ENCODE measurements around the gene DRD2.
"Not testable (repeated sequence)": the region's sequence is repeated elsewhere in the genome, so short reads cannot be mapped to it uniquely, and the experiment has no call there.

The DRD2 gene

GRCh38 chr11:113475160-113475761, at the start of gene DRD2:
TSS of gene DRD2 (minus strand) at chr11:113475398. CDS start at chr11:113424651, 50,747 bp downstream.
- DNase-seq = no peak

GRCh38 chr11:113523906-113524305, 48.7 kb upstream of the DRD2 start:
- not testable (repeated sequence) for DNase-seq

GRCh38 chr11:113521737-113522517, 46.7 kb upstream of the DRD2 start:
- no peak for DNase-seq

GRCh38 chr11:113519989-113520613, 44.9 kb upstream of the DRD2 start:
- DNase-seq = no peak

GRCh38 chr11:113518716-113519495, 43.7 kb upstream of the DRD2 start:
- no peak for DNase-seq

GRCh38 chr11:113517361-113517760, 42.2 kb upstream of the DRD2 start:
- no peak for DNase-seq

- no peak for DNase-seq
Measured at GRCh38 chr11:113514856-113515255, 39.7 kb upstream of the DRD2 start.

GRCh38 chr11:113507341-113507740, 32.1 kb upstream of the DRD2 start:
- no peak for DNase-seq

GRCh38 chr11:113506893-113507292, 31.7 kb upstream of the DRD2 start:
- DNase-seq = no peak

- DNase-seq = no peak
Measured at GRCh38 chr11:113506461-113506860, 31.3 kb upstream of the DRD2 start.

- no peak for DNase-seq
Measured at GRCh38 chr11:113505541-113506375, 30.6 kb upstream of the DRD2 start.

- DNase-seq = no peak
Measured at GRCh38 chr11:113505046-113505445, 29.8 kb upstream of the DRD2 start.

GRCh38 chr11:113504586-113504985, 29.4 kb upstream of the DRD2 start:
- DNase-seq = no peak

- DNase-seq = no peak
Measured at GRCh38 chr11:113504071-113504470, 28.9 kb upstream of the DRD2 start.

- no peak for DNase-seq
Measured at GRCh38 chr11:113497066-113497910, 22.1 kb upstream of the DRD2 start.

- no peak for DNase-seq
Measured at GRCh38 chr11:113496026-113496651, 20.9 kb upstream of the DRD2 start.

- no peak for DNase-seq
Measured at GRCh38 chr11:113494021-113494420, 18.8 kb upstream of the DRD2 start.

- no peak for DNase-seq
Measured at GRCh38 chr11:113493206-113493605, 18.0 kb upstream of the DRD2 start.

- no peak for DNase-seq
Measured at GRCh38 chr11:113488931-113489351, 13.7 kb upstream of the DRD2 start.

GRCh38 chr11:113487622-113488021, 12.4 kb upstream of the DRD2 start:
- DNase-seq = no peak

GRCh38 chr11:113484223-113484622, 9.0 kb upstream of the DRD2 start:
- no peak for DNase-seq

Data from CD4-positive, alpha-beta T cell treated with Interleukin-17A for 1 hour (primary cell).